Muscle layer of colon (tissue), 2 donors: ENCODE measurements around the gene FRZB.
"Not testable (repeated sequence)": the region's sequence is repeated elsewhere in the genome, so short reads cannot be mapped to it uniquely, and the experiment has no call there.

ENCODE experiments used
- H3K27ac ChIP-seq: one replicate; pipeline ENCODE4 v1.7.0; 2013; ENCODE audit warnings: low read depth, mild to moderate bottlenecking, low read length, moderate library complexity
- H3K27me3 ChIP-seq, 2 donors: one replicate each; pipeline ENCODE4 v1.7.0; 2013; ENCODE audit warnings: low read length in 2 of 2, mild to moderate bottlenecking in 2 of 2; ENCODE audit not compliant: insufficient read depth in 2 of 2, control insufficient read depth in 1 of 2
- H3K36me3 ChIP-seq: one replicate; pipeline ENCODE4 v1.7.0; 2013; ENCODE audit warnings: mild to moderate bottlenecking, low read length; ENCODE audit not compliant: insufficient read depth
- H3K4me1 ChIP-seq: one replicate; pipeline ENCODE4 v1.7.0; 2013; ENCODE audit warnings: mild to moderate bottlenecking, low read length; ENCODE audit not compliant: insufficient read depth
- H3K4me3 ChIP-seq, 2 donors: one replicate each; pipeline ENCODE4 v1.7.0; 2013; ENCODE audit warnings: low read length in 2 of 2, low read depth in 1 of 2, mild to moderate bottlenecking in 1 of 2, moderate library complexity in 1 of 2
- H3K9ac ChIP-seq: one replicate; pipeline ENCODE4 v1.7.0; 2013; ENCODE audit warnings: low read length
- H3K9me3 ChIP-seq: one replicate; pipeline ENCODE4 v1.7.0; 2013; ENCODE audit warnings: mild to moderate bottlenecking, low read length
- donor health status: abdominal sarcoma.
- donor health status: Adenocarcinoma of cecum.

Gene FRZB

DNA sequence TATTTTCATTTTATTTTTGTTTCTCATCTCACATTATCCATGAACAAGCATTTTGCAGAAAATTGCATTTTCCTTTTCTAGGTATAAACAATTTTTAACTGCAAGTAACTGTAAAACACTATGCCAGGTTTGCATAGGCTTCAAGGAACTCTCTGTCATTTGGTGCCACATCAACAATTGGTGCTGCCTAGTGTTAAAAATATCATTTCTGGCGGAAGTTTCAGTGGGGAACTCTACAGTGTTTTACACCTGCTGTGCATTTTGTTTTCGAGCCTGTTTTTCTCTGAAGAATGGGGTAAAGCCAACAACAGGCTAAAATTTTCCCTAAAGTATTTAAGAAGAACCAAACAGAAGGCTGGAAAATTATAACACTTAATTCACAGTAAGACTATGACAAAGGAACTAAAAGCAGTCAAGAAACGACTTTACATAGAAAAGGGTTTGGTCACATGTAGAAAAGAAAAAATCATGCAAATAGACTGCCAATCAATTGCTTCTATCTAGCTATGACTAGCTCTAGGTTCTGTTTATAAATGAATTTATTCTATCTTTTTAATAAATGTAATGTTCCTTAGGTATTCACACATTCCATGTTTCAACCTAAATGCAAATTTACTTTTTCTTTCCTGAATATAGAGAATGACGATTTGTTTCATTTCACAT lies 21.4 kb upstream of the FRZB start:
- no peak overlapping the region for H3K27ac ChIP-seq
- no peak overlapping the region for H3K4me3 ChIP-seq

DNA sequence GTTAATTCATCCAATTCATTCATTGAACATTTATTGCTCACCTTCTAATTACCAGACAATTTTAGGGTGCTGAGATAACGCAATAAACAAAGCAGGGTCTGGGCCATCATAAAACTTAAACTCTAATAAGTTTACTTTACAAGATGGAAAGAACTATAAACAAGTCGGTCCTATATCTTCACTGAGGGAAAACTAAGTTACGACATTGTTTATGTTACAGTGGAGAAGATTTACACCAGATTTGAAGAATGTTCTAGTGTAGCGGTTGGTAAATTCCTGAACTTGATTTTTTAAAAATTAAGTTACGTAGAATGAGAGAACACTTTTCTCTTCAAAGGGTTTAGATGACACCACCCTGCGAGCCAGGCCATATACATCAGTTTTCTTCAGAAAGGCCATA lies 20.7 kb upstream of the FRZB start:
- H3K27me3 ChIP-seq: no peaks in the 10 kb centered on the region
- H3K27ac ChIP-seq: no peak overlapping the region
- H3K9me3 ChIP-seq: no peaks in the 10 kb centered on the region
- H3K9ac ChIP-seq: no peak overlapping the region
- peaks cover 12% of the 10 kb centered on the region for H3K4me1 ChIP-seq
- H3K4me3 ChIP-seq: no peak overlapping the region
- no peaks in the 10 kb centered on the region for H3K36me3 ChIP-seq

More for the DNA sequence above, 21.4 kb upstream of the FRZB start:
- H3K9ac ChIP-seq: no peak overlapping the region
- no peaks in the 10 kb centered on the region for H3K27me3 ChIP-seq
- H3K9me3 ChIP-seq: no peaks in the 10 kb centered on the region
- peaks cover 12% of the 10 kb centered on the region for H3K4me1 ChIP-seq
- no peaks in the 10 kb centered on the region for H3K36me3 ChIP-seq

DNA sequence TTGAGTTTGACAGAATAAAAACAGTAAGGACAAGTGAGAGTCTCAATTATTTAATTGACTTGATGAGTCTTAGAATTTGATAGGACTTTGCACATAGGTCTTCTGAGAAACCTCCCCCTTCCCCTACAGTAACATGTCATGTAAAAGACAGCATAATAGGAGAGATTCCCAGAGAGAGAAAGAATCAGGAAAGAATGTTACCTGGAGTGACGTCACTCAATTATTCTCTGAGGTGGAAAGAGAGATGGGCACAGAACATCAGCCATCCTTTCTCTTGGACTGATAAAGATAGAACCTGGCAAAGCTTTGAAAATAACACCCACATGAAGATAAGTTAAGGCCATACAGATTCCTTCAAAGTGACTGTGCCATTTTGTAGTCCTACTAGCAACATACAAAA lies 19.3 kb upstream of the FRZB start:
- H3K9me3 ChIP-seq: no peaks in the 10 kb centered on the region
- H3K9ac ChIP-seq: no peak overlapping the region
- no peaks in the 10 kb centered on the region for H3K36me3 ChIP-seq
- no peaks in the 10 kb centered on the region for H3K27me3 ChIP-seq
- peaks cover 12% of the 10 kb centered on the region for H3K4me1 ChIP-seq
- H3K4me3 ChIP-seq: no peak overlapping the region
- H3K27ac ChIP-seq: no peak overlapping the region

DNA sequence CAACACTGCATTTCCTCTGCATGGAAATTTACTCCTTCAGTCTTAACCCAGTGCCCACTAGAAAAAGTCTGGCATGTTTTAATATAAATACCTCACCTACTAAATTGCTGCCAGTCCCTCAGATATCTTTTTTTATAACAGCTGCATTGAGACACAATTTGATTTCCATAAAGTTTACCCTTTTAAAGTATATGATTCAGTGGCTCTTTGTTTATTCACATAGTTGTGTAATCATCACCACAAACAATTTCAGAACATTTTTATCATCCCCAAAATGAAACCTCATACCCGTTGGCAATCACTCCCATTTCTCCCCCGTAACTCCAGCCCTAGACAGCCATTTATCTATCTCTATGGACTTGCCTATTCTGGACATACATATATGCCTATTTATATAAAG lies 17.0 kb upstream of the FRZB start:
- H3K9me3 ChIP-seq: no peaks in the 10 kb centered on the region
- no peak overlapping the region for H3K4me3 ChIP-seq
- no peaks in the 10 kb centered on the region for H3K36me3 ChIP-seq
- H3K27ac ChIP-seq: no peak overlapping the region
- no peak overlapping the region for H3K9ac ChIP-seq
- peaks cover 12% of the 10 kb centered on the region for H3K4me1 ChIP-seq
- H3K27me3 ChIP-seq: no peaks in the 10 kb centered on the region

DNA sequence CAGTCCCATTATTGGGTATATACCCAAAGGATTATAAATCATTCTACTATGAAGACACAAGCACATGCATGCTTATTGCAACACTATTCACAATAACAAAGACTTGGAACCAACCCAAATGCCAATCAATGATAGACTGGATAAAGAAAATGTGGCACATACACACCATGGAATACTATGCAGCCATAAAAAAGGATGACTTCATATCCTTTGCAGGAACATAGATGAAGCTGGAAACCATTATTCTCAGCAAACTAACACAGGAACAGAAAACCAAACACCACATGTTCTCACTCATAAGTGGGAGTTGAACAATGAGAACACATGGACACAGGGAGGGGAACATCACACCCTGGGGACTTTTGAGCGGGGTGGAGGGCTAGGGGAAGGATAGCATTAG lies 13.7 kb upstream of the FRZB start:
- not testable (repeated sequence) for H3K9ac ChIP-seq, H3K4me3 ChIP-seq, H3K27me3 ChIP-seq, H3K9me3 ChIP-seq, H3K4me1 ChIP-seq, H3K36me3 ChIP-seq, H3K27ac ChIP-seq

DNA sequence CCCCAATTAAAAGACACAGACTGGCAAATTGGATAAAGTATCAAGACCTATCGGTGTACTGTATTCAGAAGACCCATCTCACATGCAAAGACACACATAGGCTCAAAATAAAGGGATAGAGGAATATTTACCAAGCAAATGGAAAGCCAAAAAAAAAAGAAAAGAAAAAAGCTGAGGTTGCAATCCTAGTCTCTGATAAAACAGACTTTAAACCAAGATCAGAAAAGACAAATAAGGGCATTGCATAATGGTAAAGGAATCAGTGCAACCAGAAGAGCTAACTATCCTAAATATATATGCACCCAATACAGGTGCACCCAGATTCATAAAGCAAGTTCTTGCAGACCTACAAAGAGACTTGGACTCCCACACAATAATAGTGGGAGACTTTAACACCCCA lies 10.2 kb upstream of the FRZB start:
- H3K27ac ChIP-seq, H3K27me3 ChIP-seq: not testable (repeated sequence)

DNA sequence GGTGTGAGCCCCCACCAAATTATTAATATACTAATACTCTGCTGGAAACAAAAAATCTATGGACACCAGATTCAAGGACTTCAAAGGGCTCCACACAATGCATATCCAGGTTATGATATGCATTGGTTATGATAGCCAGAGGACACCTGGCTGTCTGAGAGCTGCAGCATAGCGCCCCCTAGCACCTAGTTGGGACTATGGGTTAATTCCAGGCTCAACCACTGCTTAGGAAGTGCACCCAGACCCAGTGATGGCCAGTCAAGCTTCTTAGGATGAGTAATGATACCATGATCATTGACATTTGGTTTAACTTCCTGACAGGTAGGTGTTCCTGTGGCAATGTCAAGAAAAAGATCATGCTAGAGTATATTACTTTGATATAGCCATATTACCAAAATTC lies 3.8 kb upstream of the FRZB start:
- no peaks in the 10 kb centered on the region for H3K9me3 ChIP-seq
- peaks cover 0 to 4% of the 10 kb centered on the region in 2 donors for H3K27me3 ChIP-seq
- no peak overlapping the region for H3K9ac ChIP-seq
- no peak overlapping the region for H3K4me3 ChIP-seq
- no peak overlapping the region for H3K27ac ChIP-seq
- no peaks in the 10 kb centered on the region for H3K36me3 ChIP-seq
- H3K4me1 ChIP-seq: peaks cover 6% of the 10 kb centered on the region

More for the DNA sequence above, 10.2 kb upstream of the FRZB start:
- not testable (repeated sequence) for H3K36me3 ChIP-seq, H3K4me3 ChIP-seq, H3K9ac ChIP-seq, H3K4me1 ChIP-seq, H3K9me3 ChIP-seq

DNA sequence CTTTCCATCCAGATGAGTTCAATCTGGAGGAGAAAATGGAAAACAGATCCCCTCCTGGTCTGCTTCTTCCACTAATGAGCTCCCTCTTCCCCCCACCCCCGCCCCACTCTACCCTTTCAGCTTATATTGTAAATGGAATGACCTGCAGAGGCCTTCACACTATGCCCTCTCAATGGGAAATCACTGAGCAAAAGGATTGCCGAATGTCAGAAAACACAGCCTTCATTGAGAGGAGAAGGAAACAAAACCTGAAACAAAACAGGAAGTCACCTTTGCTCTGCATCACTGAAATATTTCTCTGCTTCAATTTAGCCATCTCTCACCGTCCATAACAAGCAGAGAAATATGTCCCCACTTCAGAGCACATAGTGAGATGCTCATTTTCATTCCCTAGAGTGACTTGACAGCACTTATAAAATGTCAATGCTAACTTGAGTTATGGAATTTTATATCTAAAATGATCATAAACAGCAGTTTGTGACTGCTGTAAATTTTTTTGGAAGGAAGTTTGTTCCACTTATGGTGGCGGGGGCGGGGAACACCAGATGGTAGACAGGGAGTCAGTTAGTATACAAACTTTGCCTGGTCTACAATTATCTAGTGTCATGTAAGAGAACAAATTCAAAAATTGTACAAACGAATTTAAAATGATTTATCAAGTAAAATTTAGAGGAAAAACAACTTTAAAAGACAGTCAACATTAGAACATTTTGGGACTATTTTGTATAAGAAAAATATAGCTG lies 1.8 kb upstream of the FRZB start:
- H3K27me3 ChIP-seq: peaks cover 0 to 4% of the 10 kb centered on the region in 2 donors
- no peaks in the 10 kb centered on the region for H3K36me3 ChIP-seq
- no peak overlapping the region for H3K9ac ChIP-seq
- H3K27ac ChIP-seq: no peak overlapping the region
- no peaks in the 10 kb centered on the region for H3K9me3 ChIP-seq
- peaks cover 6% of the 10 kb centered on the region for H3K4me1 ChIP-seq
- H3K4me3 ChIP-seq: no peak overlapping the region

DNA sequence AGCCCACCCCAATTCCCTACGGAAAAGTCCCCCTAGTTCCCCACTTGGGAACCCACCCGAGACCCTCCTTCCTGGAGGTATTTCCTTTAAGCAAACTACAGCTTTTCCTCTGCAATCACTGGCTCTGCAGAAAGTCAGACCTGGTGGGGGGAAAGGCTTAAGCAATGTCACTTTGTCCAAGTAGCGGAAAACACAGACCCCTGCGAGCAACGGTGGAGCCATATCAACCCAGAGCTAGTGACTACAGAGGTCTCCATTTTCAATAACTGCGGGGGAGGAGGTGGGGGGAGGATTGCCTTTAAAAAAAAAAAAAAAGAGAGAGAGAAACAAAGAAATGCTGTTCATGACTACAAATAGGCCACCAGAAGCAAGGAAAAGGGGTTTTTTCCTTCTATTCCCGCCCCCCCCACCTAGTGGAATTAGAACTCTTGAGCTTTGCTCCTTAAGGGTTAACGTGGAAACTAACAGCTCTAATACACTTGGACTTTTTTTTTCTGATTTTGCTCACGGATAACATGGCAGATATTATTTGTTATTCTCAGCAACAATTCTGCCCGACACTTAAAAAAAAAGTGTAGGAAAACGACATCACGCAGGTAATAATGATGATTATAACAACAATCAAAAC lies 1.1 kb upstream of the FRZB start:
- Histone ChIP-seq H3K4me3 (peak overlapping the region; percentile 53 to 65), H3K27me3 (peaks cover 0 to 4% of the 10 kb centered on the region in 2 donors), H3K27ac (peak overlapping the region; percentile 80), H3K4me1 (peaks cover 6% of the 10 kb centered on the region), H3K9me3 (no peaks in the 10 kb centered on the region), H3K9ac (peak overlapping the region; percentile 19), H3K36me3 (no peaks in the 10 kb centered on the region)

DNA sequence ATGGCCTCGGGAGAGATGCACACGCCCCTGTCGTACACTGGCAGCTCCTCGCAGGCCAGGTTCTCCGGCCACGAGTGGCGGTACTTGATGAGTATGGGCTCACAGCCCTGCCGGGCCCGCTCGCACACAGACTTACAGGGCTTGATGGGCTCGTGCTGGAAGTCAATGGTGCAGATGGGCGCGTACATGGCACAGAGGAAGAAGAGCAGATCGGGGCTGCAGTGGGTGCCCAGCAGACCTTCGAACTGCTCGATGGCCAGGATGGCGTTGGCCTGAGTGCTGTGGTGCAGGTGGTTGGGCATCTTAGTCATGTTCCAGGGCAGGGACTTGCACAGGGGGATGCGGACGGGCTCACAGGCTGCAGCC lies 359 bp downstream of the FRZB start:
- peaks cover 0 to 4% of the 10 kb centered on the region in 2 donors for H3K27me3 ChIP-seq
- peak overlapping the region; percentile 53 to 65 for H3K4me3 ChIP-seq
- no peak overlapping the region for H3K27ac ChIP-seq
- H3K4me1 ChIP-seq: peaks cover 19% of the 10 kb centered on the region
- no peaks in the 10 kb centered on the region for H3K9me3 ChIP-seq
- no peak overlapping the region for H3K9ac ChIP-seq
- no peaks in the 10 kb centered on the region for H3K36me3 ChIP-seq

DNA sequence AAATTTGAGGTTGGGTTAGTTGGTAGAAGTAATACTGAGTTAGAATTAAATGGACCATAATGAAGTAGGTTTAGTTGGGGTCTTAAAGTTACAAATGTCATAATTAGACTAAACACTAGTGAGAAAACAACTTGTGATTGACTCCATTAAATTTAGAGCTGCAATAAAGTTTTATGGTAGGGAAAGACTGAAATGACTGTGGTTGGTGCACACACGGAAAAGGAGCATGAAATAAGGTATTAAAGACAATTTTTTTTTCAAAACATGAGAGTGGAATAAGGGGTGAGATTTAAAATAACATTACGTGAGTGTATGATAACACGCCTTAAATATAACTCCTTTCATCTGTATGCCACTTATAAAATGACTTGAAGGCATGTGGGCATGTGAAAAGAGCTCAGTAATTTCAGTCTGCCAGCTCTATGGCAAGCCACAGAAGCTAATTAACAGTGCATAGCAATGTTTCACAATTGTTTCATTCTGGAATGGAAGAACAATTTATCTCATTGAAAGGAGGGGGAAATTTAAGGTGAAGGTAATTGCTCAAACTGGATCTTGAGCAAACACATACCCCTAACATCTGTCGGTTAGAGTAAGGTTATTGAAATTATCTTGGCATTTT lies 1.4 kb downstream of the FRZB start:
- Histone ChIP-seq H3K27ac (no peak overlapping the region), H3K4me3 (no peak overlapping the region), H3K36me3 (no peaks in the 10 kb centered on the region)

More for the DNA sequence above, 1.4 kb downstream of the FRZB start:
- Histone ChIP-seq H3K9me3 (no peaks in the 10 kb centered on the region), H3K9ac (no peak overlapping the region), H3K27me3 (peaks cover 0 to 4% of the 10 kb centered on the region in 2 donors), H3K4me1 (peaks cover 19% of the 10 kb centered on the region)
